SKM-1 treated with dmso at 0.1 percent for 144 hours (cell line): ENCODE measurements around the gene KMT5B.

Experiments
- DNase-seq: peaks from one replicate; lab custom pipeline; 2025; ENCODE audit not compliant: unreplicated experiment; lab: John Stamatoyannopoulos, UW

Gene KMT5B

GRCh38 chr11:68186061-68186460, 27.0 kb downstream of the KMT5B start:
- DNase-seq, result no peak

- no peak for DNase-seq
These were observed 31.2 kb downstream of the KMT5B start for GRCh38 chr11:68181719-68182451.

- DNase-seq, result no peak
These were observed 33.2 kb downstream of the KMT5B start for GRCh38 chr11:68179847-68180246.

- DNase-seq, result no peak
These were observed 35.2 kb downstream of the KMT5B start for GRCh38 chr11:68177877-68178276.

GRCh38 chr11:68173926-68174325, 39.2 kb downstream of the KMT5B start:
- DNase-seq, result no peak

GRCh38 chr11:68169442-68169841, 43.7 kb downstream of the KMT5B start:
- no peak for DNase-seq

GRCh38 chr11:68168694-68169093, 44.4 kb downstream of the KMT5B start:
- DNase-seq, result no peak

GRCh38 chr11:68167474-68167873, 45.6 kb downstream of the KMT5B start:
- no peak for DNase-seq

GRCh38 chr11:68166969-68167368, 46.1 kb downstream of the KMT5B start:
- DNase-seq, result no peak

GRCh38 chr11:68165601-68166000, 47.5 kb downstream of the KMT5B start:
- DNase-seq, result no peak

GRCh38 chr11:68164437-68164836, 48.7 kb downstream of the KMT5B start:
- DNase-seq, result no peak

- no peak for DNase-seq
These were observed 49.4 kb downstream of the KMT5B start for GRCh38 chr11:68163691-68164090.

- DNase-seq, result no peak
These were observed 52.9 kb downstream of the KMT5B start for GRCh38 chr11:68160100-68160695.

- DNase-seq, result no peak
These were observed 53.4 kb downstream of the KMT5B start for GRCh38 chr11:68159665-68160064.

GRCh38 chr11:68159161-68159560, 53.9 kb downstream of the KMT5B start:
- no peak for DNase-seq

- no peak for DNase-seq
These were observed 54.5 kb downstream of the KMT5B start for GRCh38 chr11:68158580-68158979.

- DNase-seq, result no peak
These were observed 59.4 kb downstream of the KMT5B start for GRCh38 chr11:68153742-68154141.

GRCh38 chr11:68150037-68150436, 63.1 kb downstream of the KMT5B start:
- no peak for DNase-seq

- DNase-seq, result no peak
These were observed 63.7 kb downstream of the KMT5B start for GRCh38 chr11:68149417-68149816.

- DNase-seq, result no peak
These were observed 64.2 kb downstream of the KMT5B start for GRCh38 chr11:68148879-68149278.

- DNase-seq, result no peak
These were observed 64.9 kb downstream of the KMT5B start for GRCh38 chr11:68148071-68148805.
